Measurements from ENCODE around the gene GRIN2B.

Gene GRIN2B

GRCh38 chr12:13956060-13956590, 25.3 kb downstream of the GRIN2B start:
- no peak for DNase-seq

GRCh38 chr12:13952096-13952495, 29.3 kb downstream of the GRIN2B start:
- no peak for DNase-seq

- DNase-seq: no peak
Measured at GRCh38 chr12:13950502-13950901, 30.9 kb downstream of the GRIN2B start.

GRCh38 chr12:13948621-13949020, 32.8 kb downstream of the GRIN2B start:
- no peak for DNase-seq

- DNase-seq: no peak
Measured at GRCh38 chr12:13947276-13947946, 34.0 kb downstream of the GRIN2B start.

GRCh38 chr12:13945641-13946040, 35.8 kb downstream of the GRIN2B start:
- no peak for DNase-seq

GRCh38 chr12:13945236-13945635, 36.2 kb downstream of the GRIN2B start:
- DNase-seq: no peak

GRCh38 chr12:13942826-13943225, 38.6 kb downstream of the GRIN2B start:
- peak; percentile 42 for DNase-seq

GRCh38 chr12:13941258-13942249, 39.8 kb downstream of the GRIN2B start:
- DNase-seq: peak; percentile 81

- no peak for DNase-seq
Measured at GRCh38 chr12:13940335-13940865, 41.0 kb downstream of the GRIN2B start.

- no peak for DNase-seq
Measured at GRCh38 chr12:13937735-13938134, 43.7 kb downstream of the GRIN2B start.

GRCh38 chr12:13935169-13935568, 46.2 kb downstream of the GRIN2B start:
- no peak for DNase-seq

Measured in NCI-H146 (cell line).